Large intestine (tissue), 3 donors: Measurements from ENCODE around the gene RAPGEF2. TPM values are rescaled to one million over a fixed set of nuclear protein-coding genes. Genes with fewer than 3 reads are reported as not detected.
A peak's percentile ranks its signal among the peaks of the same experiment; 100 is the strongest.

ENCODE experiments used
- DNase-seq, 2 donors: peaks; one replicate each; pipeline versions ENCODE4 v3.0.0 to v3.0.0-alpha.2; 2013
- H3K27ac ChIP-seq: one replicate; pipeline ENCODE4 v1.5.1; 2013; ENCODE audit warnings: low read length
- H3K27me3 ChIP-seq: 2 replicates; pipeline ENCODE4 v1.6.1; 2013; ENCODE audit warnings: low read length; ENCODE audit not compliant: control insufficient read depth, insufficient read depth
- H3K36me3 ChIP-seq: 2 replicates; pipeline ENCODE4 v1.6.1; 2013; ENCODE audit warnings: low read length; ENCODE audit not compliant: control insufficient read depth, insufficient read depth
- H3K4me1 ChIP-seq: one replicate; pipeline ENCODE4 v1.6.1; 2013; ENCODE audit warnings: low read length; ENCODE audit not compliant: control insufficient read depth, insufficient read depth
- H3K4me3 ChIP-seq: one replicate; pipeline ENCODE4 v1.5.1; 2013; ENCODE audit warnings: low read length
- H3K9me3 ChIP-seq: one replicate; pipeline ENCODE4 v1.6.1; 2013; ENCODE audit warnings: mild to moderate bottlenecking, low read depth, low read length, moderate library complexity; ENCODE audit not compliant: control insufficient read depth
- WGBS: methylation state at CpG from one replicate; pipeline ENCODE4 v1.1.5; 2013; ENCODE audit warnings: low lambda C conversion rate; ENCODE audit not compliant: insufficient coverage; 5-methylcytosine and 5-hydroxymethylcytosine counted together
- polyA plus RNA-seq: library from polyadenylated mRNA; unstranded; fragments of 120-200 nt; gene quantifications from one replicate; pipeline ENCODE4 v1.2.1, GENCODE V29; 2013

The RAPGEF2 gene
- polyA plus RNA-seq, 1 donor: 43.4 TPM

DNA sequence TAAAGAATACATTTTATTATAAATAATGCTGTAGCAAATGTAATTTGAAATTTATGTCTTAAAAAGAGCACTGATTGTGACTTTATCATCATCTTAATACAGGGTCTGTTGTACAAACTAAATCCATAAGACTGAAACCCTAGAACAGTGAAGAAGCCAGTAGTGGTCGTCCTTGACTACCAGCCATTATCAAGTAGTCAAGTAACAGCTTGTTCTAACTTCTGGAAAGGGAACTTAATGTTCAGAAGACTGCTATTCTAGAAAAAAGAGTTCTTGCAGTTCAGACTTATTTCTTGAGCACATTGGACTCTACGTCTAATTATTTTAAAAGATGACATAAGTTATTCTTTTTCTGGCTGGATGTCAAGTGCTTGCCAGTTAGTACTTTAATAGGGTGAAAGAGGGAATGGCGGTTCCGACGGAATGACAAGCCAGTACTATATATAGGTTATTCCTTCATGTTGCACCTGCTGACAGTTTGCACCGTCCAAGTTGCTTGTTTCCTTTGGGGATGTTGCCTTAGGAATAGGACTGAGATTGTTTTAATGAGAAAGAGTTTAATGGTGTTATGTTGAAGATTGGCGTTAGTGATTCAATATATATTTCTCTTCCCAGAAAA is 109.9 kb downstream of the RAPGEF2 start:
- H3K9me3 ChIP-seq: no peaks in the 10 kb centered on the region
- no peaks in the 10 kb centered on the region for H3K27me3 ChIP-seq
- H3K4me3 ChIP-seq: no peak overlapping the region
- no peaks in the 10 kb centered on the region for H3K4me1 ChIP-seq
- H3K36me3 ChIP-seq: no peaks in the 10 kb centered on the region
- H3K27ac ChIP-seq: no peak overlapping the region
- WGBS: 100% methylated on average over 1 of the region's 7 CpGs
- no peak for DNase-seq

DNA sequence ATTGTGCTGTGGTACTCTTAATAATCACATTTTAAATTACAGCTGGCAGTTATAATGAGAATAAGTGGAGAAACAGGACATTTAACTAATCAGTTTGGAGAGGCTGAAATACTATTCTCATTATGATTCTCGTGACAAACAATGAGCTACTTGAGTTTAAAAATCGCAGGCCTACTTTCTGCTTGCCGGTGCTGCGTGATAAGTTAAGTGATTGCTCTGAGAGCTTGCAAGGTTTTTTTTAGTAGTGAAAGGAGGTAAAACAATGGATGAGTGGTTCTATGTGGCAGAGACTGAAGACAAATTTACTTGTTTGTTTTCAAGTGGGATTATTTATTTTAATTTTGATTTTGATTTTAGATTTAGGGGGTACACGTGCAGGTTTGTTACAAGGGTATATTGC is 114.0 kb downstream of the RAPGEF2 start:
- Histone ChIP-seq H3K4me3 (no peak overlapping the region), H3K27me3 (no peaks in the 10 kb centered on the region), H3K4me1 (no peaks in the 10 kb centered on the region), H3K27ac (no peak overlapping the region), H3K36me3 (no peaks in the 10 kb centered on the region), H3K9me3 (no peaks in the 10 kb centered on the region)
- no peak for DNase-seq
- WGBS: no CpG with 5 or more reads among the region's 5 CpGs

DNA sequence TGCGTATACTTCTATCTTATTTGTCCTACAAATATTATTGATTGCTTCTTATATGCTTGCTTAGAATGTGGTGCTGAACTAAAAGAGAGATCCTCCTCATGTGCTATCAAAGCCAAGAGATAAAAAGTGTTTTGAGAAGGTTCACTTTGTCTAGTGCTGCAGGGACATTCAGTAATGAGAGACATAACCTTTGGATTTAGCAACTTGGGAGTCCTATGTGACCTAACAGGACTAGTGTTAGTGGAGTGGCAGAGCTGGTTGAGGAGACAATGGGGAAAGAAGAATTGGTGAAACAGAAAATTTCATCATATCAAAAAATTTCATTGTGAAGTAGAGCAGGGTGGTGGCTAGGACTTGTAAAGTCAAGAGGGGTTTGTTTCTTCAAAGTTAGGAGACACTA is 117.0 kb downstream of the RAPGEF2 start:
- Histone ChIP-seq H3K36me3 (no peaks in the 10 kb centered on the region), H3K4me1 (peaks cover 14% of the 10 kb centered on the region), H3K9me3 (no peaks in the 10 kb centered on the region), H3K27me3 (no peaks in the 10 kb centered on the region), H3K4me3 (no peak overlapping the region), H3K27ac (no peak overlapping the region)
- 100% methylated on average over 1 of the region's 1 CpG for WGBS
- DNase-seq: no peak

DNA sequence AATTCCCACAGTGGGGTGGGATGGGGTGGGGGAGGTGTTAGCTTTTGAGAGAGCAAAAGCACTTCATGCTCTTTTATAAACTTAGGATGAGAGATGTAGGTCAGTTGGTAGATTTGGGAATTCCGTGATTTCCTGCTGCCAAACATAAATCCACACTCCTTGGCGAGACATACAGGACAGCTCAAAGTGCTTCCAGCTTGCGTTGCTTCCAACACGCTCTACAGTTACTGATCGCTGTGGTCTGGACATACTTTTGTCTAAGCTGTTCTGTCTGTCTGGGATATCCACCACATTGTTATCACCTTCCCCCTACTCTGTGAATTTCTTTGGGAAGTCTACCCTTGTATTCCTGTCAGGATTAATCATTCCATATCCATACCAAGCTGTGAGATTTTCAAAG is 117.5 kb downstream of the RAPGEF2 start:
- WGBS: no CpG with 5 or more reads among the region's 5 CpGs
- no peaks in the 10 kb centered on the region for H3K36me3 ChIP-seq
- H3K4me3 ChIP-seq: no peak overlapping the region
- no peak for DNase-seq
- peaks cover 17% of the 10 kb centered on the region for H3K4me1 ChIP-seq
- no peaks in the 10 kb centered on the region for H3K27me3 ChIP-seq
- no peaks in the 10 kb centered on the region for H3K9me3 ChIP-seq
- H3K27ac ChIP-seq: no peak overlapping the region

DNA sequence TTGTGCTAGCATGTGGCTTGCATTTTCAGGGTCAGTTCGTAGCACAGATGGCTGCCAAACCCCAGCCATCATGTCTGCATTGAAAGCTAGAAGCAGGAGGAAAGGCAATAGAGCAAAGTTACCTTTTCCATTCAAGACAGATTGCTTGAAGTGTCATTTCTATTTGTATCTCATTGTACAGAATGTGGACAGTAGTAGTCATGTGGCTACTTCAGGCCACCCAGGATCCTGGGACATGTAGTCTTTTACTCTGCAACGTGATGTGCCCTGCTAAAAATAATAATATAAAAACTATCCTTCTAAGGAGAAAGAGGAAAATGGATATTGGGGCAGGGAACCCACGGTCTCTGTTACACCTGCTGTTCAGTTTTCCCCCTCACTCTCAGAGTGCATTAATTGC is 118.4 kb downstream of the RAPGEF2 start:
- Histone ChIP-seq H3K27ac (no peak overlapping the region), H3K27me3 (no peaks in the 10 kb centered on the region), H3K36me3 (no peaks in the 10 kb centered on the region), H3K4me3 (no peak overlapping the region), H3K9me3 (no peaks in the 10 kb centered on the region), H3K4me1 (peaks cover 17% of the 10 kb centered on the region)
- WGBS: no CpG with 5 or more reads among the region's 3 CpGs
- DNase-seq: no peak

DNA sequence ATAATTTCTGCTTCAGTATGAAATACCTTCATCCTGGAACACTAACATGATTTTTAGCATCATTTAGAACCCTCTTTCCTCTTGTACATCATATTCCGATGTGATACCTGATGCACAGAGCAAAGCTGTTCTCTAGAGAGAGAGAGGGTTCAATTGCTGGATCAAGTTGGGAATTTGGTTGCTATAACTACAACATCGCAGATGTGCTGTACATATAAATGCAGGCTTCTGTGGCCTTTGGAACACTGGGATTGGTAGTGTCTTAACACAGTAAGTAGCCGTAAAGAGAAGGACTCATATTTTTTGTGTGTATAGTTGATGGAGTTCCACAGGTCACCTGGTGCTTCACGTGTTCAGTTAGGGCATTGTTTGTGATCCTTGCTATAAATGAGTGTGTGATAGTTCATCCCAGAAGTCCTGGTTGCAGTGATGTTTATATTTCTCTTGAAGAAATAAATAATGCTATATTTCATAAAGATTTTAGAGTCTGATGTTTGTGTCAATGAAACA is 119.2 kb downstream of the RAPGEF2 start:
- Histone ChIP-seq H3K36me3 (no peaks in the 10 kb centered on the region), H3K4me3 (no peak overlapping the region), H3K4me1 (peaks cover 20% of the 10 kb centered on the region), H3K27me3 (no peaks in the 10 kb centered on the region), H3K27ac (no peak overlapping the region), H3K9me3 (no peaks in the 10 kb centered on the region)
- peak; percentile 19 to 57 for DNase-seq
- WGBS: 50% methylated on average over 2 of the region's 4 CpGs

DNA sequence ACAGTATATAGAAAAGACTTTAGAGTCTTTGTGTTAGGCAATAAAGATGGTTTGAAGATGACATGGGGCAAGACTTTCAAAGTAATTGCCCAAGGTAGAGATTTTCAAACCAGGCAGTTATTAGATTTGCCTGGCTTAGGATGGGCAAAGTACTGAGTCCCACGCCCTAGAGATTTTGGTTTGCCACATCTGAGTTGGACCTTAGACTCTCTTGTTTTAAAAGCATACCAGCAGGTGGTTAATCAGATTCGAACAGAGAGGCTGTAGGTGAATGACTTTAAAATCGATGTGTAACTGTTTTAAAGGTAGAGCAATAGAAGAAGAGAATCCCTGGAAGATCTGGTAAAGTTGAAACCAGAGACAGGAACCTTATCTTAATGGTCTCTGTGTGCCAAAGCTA is 121.5 kb downstream of the RAPGEF2 start:
- DNase-seq: peak; percentile 31 to 69
- H3K4me1 ChIP-seq: peaks cover 30% of the 10 kb centered on the region
- no peaks in the 10 kb centered on the region for H3K27me3 ChIP-seq
- H3K36me3 ChIP-seq: no peaks in the 10 kb centered on the region
- 46% methylated on average over 3 of the region's 3 CpGs for WGBS
- no peak overlapping the region for H3K4me3 ChIP-seq
- no peaks in the 10 kb centered on the region for H3K9me3 ChIP-seq
- peak overlapping the region; percentile 46 for H3K27ac ChIP-seq

DNA sequence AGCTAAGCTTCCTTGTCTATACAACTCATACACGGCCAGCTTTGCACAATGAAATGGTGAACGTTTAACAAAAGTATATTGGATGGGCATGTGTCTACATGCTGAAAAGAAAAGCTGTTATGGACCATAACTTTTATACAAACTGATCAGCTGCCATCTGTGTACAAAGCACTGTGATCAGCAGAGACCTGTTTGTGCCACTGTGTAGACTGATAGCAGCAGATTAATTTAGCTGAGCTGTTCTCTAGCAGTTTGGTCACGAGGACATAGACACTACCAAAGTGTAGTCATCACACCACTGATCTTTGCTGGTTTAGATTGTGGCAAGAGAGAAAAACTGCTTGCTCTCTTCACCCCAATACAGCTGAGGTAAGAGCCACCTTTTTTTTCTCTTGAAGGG is 124.5 kb downstream of the RAPGEF2 start:
- no peaks in the 10 kb centered on the region for H3K27me3 ChIP-seq
- H3K9me3 ChIP-seq: no peaks in the 10 kb centered on the region
- WGBS: no CpG with 5 or more reads among the region's 3 CpGs
- no peaks in the 10 kb centered on the region for H3K36me3 ChIP-seq
- peaks cover 27% of the 10 kb centered on the region for H3K4me1 ChIP-seq
- peak; percentile 48 to 63 for DNase-seq
- H3K27ac ChIP-seq: peak overlapping the region; percentile 77
- H3K4me3 ChIP-seq: no peak overlapping the region

DNA sequence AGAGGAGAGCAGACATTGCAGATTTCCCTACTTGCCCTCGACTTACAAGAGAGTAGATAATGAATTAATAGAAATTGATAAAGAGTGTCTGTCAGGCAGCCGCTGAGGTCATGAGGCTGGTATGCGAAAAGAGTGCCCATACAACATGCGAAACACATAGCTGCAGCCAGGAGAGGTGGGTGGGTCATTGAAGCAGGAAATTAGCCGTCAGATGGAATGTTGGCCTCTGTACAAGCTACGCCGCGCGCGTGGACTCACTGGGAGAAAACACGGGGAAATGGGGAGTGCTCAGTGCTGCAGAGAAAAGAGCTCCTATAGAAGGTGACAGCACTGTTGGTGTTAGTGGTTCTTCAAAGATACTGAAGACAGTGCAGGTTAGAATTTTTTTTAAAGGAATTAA is 125.1 kb downstream of the RAPGEF2 start:
- WGBS: no CpG with 5 or more reads among the region's 11 CpGs
- H3K4me1 ChIP-seq: peaks cover 25% of the 10 kb centered on the region
- no peaks in the 10 kb centered on the region for H3K36me3 ChIP-seq
- peak overlapping the region; percentile 77 for H3K27ac ChIP-seq
- H3K27me3 ChIP-seq: no peaks in the 10 kb centered on the region
- H3K4me3 ChIP-seq: peak overlapping the region; percentile 34
- DNase-seq: peak; percentile 88 to 92
- H3K9me3 ChIP-seq: no peaks in the 10 kb centered on the region

DNA sequence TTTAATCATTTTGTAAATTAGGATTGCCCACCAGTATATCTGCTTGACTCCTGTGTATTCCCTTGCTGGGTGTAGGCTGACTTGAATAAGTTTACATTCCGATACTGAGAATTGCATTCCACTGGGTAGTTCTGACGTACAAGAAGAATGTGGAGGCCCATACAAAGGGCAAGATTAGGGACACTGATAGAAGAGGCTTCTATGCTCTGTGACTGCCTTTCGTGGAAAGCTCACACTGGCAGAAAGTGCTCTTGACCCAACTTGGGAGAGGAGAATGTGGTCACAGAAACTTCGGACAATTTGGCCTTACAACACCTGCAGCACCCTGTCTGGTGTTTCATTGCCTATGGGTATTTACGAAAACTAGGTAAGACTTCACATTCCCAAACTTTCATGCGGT is 126.3 kb downstream of the RAPGEF2 start:
- Histone ChIP-seq H3K9me3 (no peaks in the 10 kb centered on the region), H3K4me3 (peak overlapping the region; percentile 34), H3K27ac (peak overlapping the region; percentile 77), H3K36me3 (no peaks in the 10 kb centered on the region), H3K4me1 (peaks cover 23% of the 10 kb centered on the region), H3K27me3 (no peaks in the 10 kb centered on the region)
- no CpG with 5 or more reads among the region's 6 CpGs for WGBS
- peak; percentile 74 to 85 for DNase-seq

DNA sequence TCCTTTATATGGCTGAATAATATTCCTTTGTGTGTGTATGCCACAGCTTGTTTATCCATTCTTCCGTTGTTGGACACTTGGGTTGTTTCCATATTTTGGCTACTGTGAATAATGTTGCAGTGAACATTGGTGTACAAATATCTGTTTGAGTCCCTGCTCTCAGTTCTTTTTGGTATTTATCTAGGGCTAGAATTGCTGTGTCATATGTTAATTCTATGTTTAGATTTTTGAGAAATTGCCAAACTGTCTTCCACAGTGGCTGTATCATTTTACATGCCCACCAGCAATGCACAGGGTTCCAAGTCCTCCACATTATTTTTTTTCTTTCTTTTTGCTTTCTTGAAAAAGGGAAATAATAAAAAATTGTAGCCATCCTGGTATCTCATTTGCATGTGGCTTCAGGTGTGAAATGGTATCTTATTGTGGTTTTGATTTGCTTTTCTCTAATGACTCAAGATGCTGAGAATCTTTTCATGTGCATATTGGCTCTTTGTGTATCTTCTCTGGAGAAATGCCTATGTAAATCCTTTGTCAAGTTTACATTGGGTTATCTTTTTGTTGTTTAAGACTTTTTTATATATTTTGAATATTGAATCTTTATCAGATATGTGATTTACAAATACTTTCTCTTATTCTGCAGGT is 129.7 kb downstream of the RAPGEF2 start:
- Histone ChIP-seq H3K36me3 (no peaks in the 10 kb centered on the region), H3K9me3 (no peaks in the 10 kb centered on the region), H3K27ac (no peak overlapping the region), H3K4me3 (no peak overlapping the region), H3K27me3 (no peaks in the 10 kb centered on the region), H3K4me1 (peaks cover 6% of the 10 kb centered on the region)
- WGBS: no CpG with 5 or more reads among the region's 1 CpG
- DNase-seq: no peak
